ENCODE data around the gene SPRY1. TPM values are rescaled to one million over a fixed set of nuclear protein-coding genes. Genes with fewer than 3 reads are reported as not detected.
A peak's percentile ranks its signal among the peaks of the same experiment; 100 is the strongest.

The SPRY1 gene
- total RNA-seq, 1 donor from 2014 or later = 37.3 TPM

DNA sequence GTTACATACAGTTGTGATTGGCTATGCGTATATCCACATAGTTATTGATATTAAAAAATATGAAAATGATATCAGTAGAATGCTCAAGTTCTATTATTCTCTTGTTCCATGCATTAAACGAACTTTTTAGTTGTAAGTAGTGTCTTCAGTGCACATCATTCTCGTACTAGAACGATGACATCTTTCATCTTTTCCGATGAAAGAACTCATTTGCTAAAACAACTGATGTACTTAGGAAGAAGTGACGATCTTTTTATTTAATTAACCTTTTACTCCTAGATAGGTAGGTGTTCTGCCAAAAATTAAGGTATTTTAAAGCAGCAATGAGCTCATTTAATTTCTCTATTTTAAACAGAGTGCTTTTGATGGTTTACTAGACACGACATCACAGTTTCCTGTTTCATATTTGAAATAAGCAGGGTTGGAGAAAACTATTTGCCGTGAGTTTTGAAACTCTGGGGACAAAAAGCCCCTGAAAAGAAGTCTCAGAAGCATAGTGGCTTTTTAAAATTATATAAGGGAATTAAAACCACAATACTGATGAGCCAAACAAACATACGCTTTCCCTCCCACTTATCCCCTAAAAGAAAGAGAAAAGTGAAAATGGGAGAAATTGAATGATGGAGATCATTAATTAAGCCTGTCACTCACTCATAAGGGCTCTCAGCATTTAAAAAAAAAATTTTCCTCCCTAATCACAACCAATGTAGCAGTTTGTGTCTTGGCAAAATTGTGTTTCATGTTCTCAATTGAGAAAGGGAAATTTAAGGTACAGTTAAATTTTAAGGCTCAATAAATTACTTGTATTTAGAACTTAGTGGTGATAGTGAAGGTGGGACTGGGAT is 25.6 kb downstream of the SPRY1 start:
- ATAC-seq (ENCODE audit: poor library complexity) = no peak
- intact Hi-C loops (cut with DNase I) = no loop called here
- DNase-seq = no peak

DNA sequence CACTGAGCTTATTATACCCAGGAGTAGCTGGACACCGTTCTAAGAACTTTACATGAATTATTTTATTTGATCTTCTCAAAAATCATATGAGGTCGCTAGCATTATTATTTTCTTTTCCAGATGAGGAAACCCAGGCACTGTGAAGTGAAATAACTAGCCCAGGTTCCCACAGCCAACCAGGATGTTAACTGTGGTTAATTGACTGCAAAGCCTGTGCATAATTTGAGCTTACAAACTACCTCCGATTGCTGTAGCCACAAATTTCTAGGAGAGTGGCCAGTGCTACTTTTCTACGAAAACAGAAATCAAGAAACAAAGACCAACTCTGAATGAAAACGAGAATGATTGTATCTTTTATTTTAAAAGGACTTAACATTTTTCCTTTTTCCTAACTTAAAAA is 27.2 kb downstream of the SPRY1 start:
- intact Hi-C loops (cut with DNase I) = no loop called here
- no peak for DNase-seq
- no peak for ATAC-seq (ENCODE audit: poor library complexity)

DNA sequence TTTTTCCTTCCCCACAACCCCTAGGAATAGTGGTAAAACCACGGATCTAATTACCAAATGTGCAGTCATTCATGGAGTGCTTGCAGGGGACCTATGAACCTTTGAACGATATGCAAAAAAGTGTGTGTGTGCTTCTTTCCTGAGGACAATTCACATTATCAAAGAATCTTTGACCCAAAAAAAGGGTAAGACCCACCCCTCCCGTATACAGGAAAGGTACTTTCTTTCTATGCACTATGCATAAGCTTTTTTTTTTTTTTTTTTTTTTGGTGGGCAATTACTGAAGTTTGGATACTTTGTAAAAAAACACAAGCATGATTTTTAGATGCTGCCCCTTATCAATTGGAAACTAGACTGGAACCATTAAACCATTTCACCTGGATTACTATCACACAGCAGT is 31.4 kb downstream of the SPRY1 start:
- DNase-seq = no peak
- no peak for ATAC-seq (ENCODE audit: poor library complexity)
- intact Hi-C loops (cut with DNase I) = no loop called here

DNA sequence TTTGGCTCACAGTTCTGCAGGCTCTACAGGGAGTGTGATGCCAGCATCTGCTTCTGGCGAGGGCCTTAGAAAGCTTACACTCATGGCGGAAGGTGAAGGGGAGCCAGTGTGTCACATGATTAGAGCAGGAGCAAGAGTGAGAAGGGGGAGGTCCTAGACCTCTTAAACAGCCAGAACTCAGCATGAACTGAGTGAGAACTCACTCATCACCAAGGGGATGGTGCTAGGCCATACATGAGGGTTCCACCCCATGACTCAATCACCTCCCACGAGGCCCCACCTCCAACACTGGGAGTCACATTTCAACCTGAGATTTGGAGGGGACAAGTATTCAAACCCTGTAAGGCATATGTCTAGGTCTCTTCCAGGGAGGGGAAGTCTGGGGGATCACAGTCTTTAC is 33.4 kb downstream of the SPRY1 start:
- intact Hi-C loops (cut with DNase I) = no loop called here
- DNase-seq (no peak), ATAC-seq (ENCODE audit: poor library complexity) (no peak)

DNA sequence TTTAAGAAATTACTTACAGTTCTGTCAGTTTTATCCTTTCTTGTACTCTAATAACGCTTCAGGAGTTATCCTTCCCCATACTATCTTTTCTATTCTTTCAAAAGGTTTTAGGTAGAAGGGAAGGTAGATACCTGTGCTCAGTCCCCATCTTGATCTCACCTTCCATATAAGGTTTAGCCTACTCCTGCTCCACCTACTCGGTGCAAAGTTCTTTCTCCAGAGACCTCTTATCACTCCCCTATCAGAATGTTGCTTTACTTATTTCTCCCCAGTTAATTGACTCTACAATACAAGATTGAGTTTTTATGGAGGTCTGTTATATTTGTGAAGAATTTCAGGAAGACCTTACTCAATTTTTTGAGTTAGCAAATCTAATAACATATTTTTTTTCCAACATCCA is 33.9 kb downstream of the SPRY1 start:
- ATAC-seq (ENCODE audit: poor library complexity) (no peak), DNase-seq (no peak)
- intact Hi-C loops (cut with DNase I) = no loop called here

DNA sequence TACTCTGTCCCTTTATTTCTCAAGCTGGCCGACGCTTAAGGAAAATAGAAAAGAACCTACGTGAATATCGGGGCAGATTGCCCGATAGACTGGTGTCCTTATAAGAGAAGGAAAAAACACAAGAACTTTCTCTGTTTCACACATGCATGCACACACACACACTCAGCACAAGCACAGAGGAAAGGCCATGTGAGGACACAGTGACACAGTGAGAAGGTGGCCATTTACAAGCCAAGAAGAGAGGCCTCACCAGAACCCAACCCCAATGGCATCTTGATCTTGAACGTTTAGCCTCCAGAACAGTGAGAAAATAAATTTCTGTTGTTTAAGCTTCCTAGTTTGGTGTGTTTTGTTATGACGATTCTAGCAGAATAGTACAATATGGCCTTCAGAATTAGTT is 37.0 kb downstream of the SPRY1 start:
- intact Hi-C loops (cut with DNase I) = no loop called here
- ATAC-seq (ENCODE audit: poor library complexity) (no peak), DNase-seq (no peak)

DNA sequence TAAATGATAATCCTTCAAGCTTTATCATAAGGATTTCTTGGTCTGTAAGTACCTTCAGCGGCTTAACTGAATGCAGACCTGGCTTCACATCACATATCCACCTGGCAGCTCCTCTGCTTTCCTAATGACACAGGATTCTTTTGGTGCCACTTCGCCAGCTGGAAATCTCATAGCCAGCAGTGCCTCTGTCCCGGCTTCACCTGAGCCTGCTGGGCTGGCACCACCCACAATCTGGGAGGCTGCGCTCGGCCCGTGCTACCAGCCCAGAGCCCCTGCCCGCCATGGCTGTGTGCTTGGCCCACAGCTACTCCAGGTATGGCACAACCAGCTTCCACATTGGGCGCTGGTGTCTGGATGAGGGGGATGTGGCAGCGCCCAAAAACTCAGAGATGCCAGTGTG is 37.4 kb downstream of the SPRY1 start:
- ATAC-seq (ENCODE audit: poor library complexity) (no peak), DNase-seq (no peak)
- intact Hi-C loops (cut with DNase I) = no loop called here

DNA sequence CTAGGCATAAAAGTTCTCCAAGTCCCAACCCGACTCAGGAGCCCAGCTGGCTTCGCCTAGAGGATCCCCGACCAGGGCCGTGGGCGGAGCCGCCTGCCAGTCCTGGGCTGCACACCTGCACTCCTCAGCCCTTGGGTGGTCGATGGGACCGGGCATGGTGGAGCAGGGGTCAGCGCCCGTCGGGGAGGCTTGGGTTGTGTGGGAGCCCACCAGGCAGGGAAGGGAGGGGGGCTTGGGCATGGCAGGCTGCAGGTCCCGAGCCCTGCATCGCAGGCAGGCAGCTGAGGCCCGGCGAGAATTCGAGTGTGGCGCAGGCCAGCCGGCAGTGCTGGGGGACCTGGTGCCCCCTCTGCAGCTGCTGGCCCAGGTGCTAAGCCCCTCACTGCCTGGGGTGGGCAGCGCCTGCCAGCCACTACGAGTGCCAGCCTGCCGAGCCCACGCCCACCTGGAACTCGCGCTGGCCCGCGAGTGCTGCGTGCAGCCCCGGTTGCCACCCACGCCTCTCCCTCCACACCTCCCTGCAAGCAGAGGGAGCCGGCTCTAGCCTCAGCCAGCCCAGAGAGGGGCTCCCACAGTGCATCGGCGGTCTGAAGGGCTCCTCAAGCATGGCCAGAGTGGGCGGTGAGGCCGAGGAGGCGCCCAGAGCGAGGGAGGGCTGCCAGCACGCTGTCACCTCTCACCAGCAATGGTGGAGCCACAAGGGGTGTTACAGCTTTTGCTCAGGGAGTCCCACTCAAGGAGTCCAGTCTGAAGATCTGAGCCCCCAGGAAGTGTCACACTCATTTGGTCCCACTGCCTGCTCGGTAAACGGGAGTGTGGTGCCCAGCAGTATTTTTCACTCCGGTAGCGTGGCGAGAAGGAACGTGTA is 38.9 kb downstream of the SPRY1 start:
- intact Hi-C loops (cut with DNase I) = no loop called here
- ATAC-seq (ENCODE audit: poor library complexity) = no peak
- no peak for DNase-seq

DNA sequence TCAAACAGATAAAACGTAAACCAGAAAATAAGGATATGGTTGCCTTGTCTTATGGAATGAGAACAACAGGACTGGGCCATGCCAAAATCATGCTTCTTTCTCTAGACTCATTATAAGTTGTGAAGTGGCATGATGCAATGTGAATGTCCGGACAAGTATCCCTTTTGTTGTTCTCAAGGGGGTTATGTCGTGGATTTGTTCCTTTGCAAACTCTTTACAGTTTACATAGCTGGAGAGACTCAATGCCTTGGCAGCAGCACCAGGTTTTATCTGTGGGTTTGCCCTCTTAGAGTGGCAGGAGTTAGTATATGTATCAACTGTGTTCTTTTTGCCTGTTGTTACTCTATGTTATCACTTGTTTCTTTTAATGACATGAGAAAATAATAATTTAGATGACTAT is 41.4 kb downstream of the SPRY1 start:
- no peak for DNase-seq
- peak; percentile 29 for ATAC-seq (ENCODE audit: poor library complexity)
- intact Hi-C loops (cut with DNase I) = no loop called here

DNA sequence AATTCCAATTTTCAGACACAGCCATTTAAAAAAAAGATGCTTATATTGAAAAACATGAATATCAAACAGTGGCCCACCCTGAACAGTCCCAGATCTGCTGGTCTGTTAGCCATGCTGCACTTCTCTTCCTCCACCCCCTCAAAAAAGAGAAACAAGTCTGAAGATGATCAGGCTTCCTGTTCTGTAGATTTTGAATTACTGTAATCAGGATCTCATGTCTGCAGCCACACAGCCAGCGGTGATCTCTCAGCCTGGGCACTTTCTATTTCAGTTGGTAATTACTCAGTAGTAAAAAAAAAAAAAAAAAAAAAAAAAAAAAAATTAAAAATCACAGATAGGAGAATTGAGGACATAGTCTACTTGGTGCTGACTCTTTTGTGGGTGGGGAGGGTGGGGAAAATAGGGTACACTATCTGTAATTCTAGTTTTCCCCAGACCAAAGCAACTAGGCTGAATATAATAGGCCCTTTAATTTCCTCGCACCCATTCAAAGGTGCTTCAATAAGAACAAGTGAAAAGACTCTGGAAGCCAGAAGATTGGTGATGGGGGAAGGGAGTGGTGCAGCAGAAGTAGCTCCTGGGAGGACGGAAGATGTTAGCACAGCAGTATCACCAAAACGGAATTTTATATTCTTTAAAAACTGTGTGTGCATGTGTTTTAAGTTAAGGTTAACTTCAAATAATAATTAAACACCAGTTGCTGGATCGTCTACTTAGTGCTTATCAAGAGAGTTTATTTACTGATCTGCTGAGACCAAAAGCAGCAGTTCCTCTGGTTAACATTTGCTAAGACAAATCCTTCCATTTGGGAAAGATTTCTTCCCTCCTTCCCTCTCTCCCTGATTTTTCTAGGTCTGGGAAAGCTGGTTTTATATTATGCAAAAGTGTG is 47.0 kb downstream of the SPRY1 start:
- ATAC-seq (ENCODE audit: poor library complexity) = peak; percentile 53
- intact Hi-C loops (cut with DNase I) = no loop called here
- DNase-seq = no peak

DNA sequence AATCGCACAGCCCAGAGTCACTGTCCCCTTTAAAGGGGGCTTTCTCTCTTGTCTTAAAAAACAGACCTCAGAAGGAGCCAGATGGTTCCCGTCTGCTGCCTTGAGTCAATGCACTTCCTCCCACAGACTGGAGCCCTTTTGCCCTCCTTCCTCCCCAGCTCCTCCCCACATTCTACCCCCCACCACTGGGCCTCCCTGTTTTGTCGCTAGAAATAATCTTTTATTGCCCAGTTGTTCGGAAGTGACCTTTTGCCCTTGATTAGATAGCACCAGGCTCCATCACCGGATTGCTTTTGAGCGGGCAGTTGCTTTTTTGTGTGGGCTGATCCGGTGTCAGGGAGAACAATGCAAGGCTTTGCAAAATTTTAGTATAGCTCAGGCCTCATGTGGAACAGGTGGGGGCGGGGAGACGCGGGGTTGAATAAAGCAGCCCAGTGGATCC is 47.7 kb downstream of the SPRY1 start:
- ATAC-seq (ENCODE audit: poor library complexity) (peak; percentile 91), DNase-seq (peak; percentile 56)
- intact Hi-C loops (cut with DNase I) = no loop called here

DNA sequence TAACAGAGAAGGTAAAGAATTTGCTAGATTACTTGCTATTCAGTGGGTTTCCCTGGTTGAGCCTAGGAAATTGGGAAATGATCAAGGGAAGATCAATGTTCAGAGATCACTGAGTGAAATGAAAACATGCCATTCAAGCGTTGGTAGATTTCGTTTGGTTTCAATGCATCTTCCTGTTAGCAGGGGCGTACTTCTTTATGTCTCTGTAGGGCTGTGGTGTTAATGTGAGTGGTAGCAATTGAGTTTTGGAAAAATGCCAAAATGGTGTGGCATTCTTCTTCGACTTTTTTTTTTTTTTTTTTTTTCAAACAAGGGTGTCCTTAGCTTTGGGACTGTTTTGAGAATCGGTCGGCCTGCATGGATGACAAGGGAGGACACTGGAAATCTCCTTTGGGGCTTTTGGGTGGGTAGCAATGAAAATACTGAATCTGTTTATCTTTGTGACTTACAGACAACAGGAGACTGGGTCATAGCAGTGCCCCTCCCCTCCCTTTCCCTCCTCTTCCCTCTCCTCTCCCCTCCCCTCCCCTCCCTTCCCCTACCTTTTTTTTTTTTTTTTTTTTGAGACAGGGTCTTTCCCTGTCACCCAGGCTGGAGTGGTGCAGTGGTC is 50.4 kb downstream of the SPRY1 start:
- no peak for DNase-seq
- intact Hi-C loops (cut with DNase I) = no loop called here
- no peak for ATAC-seq (ENCODE audit: poor library complexity)

DNA sequence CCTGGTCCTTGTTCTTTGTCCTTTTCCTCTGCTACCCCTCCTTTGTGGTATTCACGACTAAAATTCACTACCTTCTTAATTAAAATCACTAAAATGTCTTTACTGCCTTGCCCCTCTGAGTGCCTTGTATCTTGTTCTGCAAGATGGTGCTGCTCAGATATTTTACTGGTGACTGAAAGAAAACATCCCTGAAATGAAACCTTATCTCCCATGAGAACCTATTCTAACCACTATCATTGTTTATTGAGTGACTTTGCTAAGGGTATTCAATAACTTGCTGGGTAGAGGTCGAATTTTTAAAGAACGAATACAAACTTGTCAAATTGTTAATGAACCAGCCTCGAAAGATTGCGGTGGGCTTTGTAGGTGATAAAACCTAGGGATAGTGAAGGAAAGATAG is 52.8 kb downstream of the SPRY1 start:
- no peak for ATAC-seq (ENCODE audit: poor library complexity)
- DNase-seq = no peak
- intact Hi-C loops (cut with DNase I) = no loop called here

DNA sequence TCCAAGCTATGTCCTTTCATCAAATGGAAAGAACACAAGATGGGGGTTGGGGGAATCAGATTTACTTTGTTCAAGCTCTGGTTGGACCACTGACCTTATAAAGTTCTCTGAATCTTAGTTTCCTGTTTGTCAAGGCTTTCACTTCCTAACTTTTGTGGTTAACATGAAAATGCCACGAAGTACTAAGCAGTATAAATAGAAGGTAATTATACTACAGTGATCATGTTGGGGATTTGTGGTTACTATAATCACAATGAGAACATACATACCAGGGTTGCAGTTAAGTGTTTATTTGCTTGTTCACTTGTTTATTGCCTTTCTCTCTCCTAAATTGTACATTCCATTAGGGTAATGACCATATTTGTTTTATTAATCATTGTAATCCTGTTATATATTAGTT is 53.2 kb downstream of the SPRY1 start:
- intact Hi-C loops (cut with DNase I) = no loop called here
- DNase-seq (no peak), ATAC-seq (ENCODE audit: poor library complexity) (no peak)

DNA sequence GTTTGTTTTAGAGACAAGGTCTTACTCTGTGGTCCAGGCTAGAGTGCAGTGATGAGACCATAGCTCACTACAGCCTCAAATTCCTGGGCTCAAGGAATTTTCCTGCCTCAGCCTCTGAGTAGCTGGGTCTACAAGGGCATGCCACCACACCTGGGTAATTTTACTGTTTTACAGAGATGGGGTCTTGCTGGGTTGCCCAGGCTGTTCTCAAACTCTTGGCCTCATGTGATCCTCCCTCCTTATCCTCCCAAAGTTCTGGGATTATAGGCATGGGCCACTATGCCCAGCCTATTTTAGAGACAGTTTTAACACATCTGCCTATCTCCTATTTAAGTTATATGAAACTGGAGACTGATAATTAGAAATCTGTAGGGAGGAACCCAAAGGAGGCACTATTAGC is 53.8 kb downstream of the SPRY1 start:
- ATAC-seq (ENCODE audit: poor library complexity) (no peak), DNase-seq (no peak)
- intact Hi-C loops (cut with DNase I) = no loop called here

DNA sequence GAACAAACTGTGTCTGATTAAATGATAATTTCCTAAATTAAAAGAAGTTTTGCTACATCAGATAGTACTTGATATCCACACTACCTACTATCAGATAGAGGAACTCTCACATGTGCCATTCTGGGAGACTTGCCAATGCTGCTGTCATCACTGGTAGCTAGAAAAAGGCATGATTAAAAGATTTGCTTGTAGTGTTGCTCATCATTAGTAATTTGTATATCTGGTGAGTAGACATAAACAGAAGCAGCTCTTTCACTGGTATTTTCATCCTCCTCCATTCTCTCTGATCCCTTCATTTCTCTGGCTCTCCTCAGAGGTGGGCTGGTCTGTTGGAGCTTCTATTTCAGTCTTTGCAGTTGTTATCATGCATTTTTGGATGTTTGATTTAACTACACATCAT is 56.0 kb downstream of the SPRY1 start:
- ATAC-seq (ENCODE audit: poor library complexity) (peak; percentile 43), DNase-seq (no peak)
- intact Hi-C loops (cut with DNase I) = no loop called here

DNA sequence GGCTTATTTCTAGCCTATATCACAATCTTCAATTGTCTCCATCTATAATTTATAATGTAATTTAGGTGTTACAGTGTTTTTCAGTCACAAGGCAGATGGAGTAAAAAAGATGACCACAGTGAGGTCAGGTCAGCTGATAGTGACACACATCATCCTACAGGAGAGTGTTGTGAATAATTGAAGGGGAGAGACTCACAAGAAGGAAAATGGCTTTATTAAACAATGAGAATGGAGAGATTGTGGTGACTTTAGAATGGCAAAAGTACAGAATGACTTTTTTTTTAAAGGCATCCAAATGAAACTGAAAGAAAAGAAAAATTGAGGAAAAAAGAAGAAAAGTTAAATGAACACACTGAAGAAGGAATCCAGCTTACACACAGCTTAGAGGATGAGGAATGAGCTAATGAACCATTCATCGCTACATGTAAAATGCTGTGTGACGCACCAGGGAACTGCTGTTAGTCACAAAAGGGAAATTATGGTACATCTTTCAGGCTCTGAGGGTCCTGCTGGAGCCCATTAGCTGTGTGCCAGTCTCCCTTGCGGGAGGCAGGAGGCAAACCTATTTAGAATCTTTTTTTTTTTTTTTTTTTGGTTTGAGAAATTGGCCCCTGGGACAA is 56.6 kb downstream of the SPRY1 start:
- intact Hi-C loops (cut with DNase I) = no loop called here
- ATAC-seq (ENCODE audit: poor library complexity) (no peak), DNase-seq (no peak)
